NK-92 treated with Interleukin-12 subunit alpha and Interleukin-12 subunit beta, amount 100 ng/mL, for 24 hours (cell line): ENCODE results near the gene PADI2.
"Not testable (repeated sequence)": the region's sequence is repeated elsewhere in the genome, so short reads cannot be mapped to it uniquely, and the experiment has no call there.

Experiments
- DNase-seq: peaks from one replicate; lab custom pipeline; 2025; lab: John Stamatoyannopoulos, UW

Gene PADI2

DNA sequence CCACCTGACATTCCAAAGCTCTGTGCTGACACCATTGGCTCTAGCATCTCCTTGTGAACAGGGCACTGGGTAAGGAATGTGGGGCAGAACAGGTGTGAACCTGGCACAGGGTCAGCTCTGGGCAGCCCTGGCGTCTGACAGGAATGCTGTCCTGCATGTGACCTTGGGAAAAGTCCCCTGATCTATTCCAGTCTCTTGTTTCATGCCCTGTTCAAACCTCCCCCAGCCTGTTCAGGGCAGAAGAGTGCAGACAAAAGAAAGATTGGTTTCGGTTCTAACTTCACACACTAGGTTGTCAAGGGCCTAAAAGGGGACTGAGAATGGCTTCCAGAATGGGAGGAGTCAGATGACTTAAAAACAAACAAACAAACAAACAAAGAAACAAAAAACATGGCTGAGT lies 37.8 kb downstream of the PADI2 start:
- DNase-seq: no peak

DNA sequence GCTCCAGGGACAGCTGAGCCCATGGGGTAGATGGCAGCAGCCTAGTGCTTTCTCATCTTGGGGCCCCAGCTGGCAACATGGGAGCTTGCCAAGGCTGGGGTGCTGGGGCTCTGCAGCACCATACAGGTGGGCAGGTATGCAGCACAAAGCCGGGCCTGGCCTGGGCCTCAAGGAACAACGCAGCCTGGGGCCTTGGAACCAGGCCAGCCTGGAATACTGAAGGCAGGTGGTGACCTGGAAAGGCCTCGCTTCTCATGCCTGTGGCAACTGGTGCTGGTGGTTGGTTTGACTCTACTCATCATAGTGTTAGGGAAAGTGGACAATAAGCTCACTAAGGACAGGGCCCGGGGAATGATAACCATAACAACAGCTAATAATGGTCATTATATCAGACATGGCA lies 38.4 kb downstream of the PADI2 start:
- no peak for DNase-seq

DNA sequence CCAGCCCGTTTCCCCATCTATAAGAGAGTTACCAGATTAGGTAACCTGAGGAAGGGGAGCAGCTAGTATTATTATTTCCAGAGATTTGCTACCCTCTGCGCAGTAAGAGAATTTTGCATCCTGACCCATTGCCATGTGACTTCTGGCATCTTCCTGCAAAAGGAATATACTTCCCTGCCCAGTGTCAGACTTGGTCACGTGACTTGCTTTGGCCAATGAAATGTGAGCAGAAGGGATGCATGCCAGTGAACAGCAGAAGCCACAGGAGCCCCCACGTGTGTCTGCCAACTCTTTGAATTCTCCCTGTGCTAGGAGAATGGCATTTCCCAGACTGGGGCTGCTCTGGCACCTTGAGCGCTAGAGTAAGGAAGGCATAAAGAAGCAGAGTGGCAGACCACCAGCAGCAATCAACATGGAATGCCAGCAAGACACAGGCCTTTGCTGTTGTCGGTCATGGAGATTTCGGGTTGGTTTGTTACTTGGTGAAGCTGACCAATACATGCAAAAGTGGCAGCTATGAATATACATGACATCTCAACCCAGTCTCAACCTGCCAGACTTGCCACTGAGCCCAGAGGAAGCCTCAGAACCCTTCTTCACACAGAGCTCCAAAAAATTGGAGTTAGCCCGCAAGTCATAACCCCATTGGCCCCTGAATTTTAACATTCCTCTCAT lies 39.0 kb downstream of the PADI2 start:
- DNase-seq: no peak

DNA sequence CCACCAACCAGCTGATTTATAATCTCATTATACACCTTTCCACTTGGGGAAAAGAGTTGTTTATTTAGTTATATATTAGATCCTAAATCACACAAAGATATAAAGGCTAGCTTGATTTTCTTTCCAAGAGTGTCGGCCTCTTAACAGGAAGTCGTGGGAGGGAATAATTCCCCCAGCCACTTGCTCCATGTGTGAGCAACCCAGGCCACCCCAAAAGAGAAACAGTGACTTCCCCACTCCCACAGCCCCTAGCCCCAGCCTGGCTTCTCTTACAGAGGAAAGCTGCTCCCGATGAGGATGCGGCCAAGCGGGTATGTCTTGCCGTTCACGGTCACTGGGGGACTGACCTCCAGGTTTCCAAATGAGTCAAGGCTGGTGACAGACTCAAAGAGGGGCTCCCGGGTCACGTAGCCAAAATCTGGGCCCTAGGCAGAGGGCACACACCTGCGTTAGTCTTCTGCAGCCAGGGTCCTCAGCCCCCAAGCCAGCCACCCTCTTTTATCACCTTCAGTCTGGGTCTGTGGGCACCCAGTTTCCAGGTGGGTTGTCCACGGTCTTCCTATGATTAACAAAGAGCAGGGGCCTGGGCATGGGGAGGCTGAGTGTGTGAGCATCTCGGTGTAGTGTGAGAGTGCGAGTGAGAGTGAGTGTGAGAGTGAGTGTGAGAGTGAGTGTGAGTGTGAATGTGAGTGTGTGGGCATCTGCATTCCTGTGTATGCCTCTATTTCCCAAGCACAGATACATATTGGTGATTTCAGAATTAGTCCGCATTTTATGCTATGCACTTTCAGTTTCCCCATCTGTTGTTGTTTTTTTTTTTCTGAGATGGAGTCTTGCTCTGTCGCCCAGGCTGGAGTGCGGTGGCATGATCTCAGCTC lies 40.0 kb downstream of the PADI2 start:
- no peak for DNase-seq

DNA sequence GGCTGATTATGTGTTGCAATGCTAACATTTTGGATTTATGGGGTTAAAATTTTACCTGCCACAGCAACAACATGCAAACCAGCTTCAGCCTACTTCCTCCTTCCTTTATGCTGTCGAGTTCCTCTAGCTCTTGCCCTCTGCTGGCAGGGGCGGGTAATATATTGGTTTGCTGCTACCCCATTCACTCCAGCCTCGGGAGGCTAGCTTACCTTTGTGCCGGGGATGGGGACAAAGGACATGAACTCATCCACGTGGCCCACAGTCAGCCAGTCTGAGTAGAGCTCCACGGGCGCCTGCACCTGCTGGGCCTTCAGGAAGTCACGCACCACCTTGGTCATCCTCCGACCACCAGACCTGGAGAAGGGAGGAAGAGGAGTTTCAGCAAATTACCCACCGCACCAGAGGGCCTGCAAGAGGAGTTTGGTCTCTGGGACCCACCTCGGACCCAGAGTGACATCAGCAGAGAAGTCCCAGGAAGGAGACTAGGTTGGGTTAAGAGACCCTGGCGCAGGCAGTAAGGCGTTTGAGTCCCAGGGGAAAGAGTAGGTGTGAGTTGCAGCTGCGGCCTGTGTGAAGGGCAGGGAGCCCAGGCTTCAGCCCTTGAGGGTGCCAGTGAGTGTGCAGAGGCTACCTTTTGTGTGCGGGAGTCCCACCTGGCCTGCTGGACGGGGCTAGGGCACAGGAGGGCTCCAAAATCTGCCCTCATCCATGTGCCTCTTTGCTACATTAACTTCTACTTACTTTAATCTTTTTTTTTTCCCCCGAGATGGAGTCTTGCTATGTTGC lies 43.6 kb downstream of the PADI2 start:
- no peak for DNase-seq

DNA sequence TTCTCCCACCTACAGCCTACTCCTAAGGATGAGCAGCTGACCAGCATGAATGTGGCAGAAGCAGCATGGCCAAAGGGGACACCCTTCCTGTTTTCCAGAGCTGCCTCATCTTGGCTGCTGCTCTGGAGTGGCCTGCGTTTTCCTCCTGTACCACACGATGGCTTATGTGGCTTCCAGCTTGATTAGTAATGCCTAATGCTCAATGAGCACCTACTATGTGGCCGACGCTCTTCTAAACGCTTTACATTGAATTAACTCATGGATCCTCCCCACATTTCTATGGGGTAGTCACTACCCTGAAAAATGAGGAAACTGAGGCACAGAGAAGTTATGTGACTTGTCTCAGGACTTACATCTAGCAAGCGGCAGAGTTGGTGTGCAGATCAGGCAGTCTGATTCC lies 47.5 kb downstream of the PADI2 start:
- no peak for DNase-seq

DNA sequence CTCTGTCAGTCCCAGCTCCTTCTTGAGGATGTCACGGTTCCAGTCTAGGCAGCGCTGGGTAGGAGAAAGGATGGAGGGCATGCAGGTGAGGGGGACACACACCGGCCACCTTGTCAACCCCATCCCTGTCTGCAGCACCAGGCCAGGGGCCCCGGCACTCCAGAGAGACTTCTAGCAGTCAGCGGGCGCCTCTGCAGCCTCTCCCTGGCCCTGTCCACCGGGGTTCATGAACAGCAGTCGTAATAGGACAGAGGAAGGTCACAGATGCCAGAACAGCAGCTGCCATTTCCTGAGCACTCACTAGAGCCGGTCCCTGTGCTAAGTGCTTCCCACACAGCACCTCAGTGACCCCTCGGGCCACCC lies 49.1 kb downstream of the PADI2 start:
- no peak for DNase-seq

DNA sequence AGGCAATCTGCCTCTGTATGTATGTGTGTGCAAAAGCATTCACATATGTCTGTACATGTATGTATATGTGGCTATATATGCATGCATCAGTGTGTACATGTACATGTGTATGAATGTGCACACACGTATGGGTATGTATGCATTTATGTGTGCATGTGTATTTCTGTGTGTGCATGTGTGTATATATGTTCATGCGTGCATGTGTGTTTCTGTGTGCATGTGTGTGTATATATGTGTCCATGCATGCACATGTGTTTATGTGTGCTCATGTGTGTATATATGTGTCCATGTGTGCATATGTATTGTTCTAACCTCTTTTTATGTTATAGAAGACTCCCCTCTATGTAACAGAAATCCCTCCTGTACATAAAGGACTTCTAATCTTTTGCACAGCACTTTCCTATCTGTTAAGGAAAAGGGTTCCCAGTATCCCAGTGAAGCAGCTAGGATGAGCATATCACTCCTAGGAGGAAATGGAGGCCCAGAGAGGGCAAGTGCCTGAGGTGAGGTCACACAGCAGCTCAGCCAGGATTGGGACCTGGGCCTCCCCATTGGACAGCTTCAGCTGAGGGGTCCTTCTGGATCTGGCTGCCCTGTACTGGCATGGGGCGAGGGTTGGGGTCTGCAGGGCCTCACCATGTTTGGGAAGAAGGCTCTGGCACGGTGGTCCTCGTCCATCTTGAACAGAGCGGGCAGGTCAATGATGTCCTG lies 49.6 kb downstream of the PADI2 start:
- no peak for DNase-seq

DNA sequence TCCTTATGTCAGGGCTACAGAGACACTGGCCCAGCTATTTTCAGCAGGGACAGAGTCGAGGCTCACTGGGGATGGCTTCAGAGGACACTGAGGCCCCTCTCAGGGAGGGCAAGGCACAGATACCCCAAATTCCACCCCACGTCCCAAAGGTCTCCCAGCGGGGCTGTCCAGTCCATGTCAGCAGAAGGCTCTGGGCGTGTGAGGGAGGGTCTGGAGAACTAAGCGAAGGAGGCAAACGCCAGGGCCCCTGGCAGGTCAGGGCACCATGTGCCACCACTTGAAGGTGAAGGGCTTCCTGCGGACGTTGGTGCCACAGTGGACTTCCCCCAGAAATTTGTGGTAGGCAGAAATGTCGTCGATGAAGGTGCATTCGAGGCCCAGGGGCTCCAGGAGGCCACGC lies 50.5 kb downstream of the PADI2 start:
- DNase-seq: no peak

DNA sequence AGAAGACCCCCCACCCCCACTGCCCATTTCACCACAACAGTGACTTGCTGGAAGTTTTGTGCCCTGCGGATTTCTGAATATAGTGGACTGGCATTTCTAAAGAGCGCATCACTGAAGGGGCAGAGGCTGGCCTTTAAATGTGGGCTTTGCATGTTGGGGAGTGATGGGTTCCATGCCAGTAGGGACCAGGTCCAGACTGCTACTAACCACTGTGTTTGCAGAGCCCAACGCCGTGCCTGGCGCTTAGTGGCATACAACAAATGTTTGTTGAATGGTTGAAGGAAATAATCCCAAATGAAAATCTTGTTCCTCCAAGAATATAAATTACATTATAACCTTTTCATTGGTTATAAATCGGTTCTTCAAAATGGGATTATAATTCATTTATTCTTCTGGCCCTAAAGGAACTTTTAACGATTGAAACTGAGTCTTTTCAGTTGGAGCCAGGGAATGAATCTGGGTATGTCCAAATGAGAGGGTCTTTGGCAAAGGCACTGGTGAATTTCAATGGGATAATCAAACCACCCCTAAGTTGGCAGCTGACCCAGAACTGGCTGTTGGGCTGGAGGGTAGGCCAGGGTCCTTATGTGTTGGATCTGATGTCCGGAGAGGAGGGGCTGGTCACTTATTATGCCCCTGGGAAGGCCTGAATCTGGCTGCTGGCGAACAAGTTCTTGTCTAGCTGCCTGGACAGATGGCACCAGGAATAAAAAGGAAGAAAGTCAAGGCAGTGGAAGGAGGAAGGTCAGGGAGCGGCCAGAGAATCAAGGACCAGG lies 51.6 kb downstream of the PADI2 start:
- DNase-seq: no peak

DNA sequence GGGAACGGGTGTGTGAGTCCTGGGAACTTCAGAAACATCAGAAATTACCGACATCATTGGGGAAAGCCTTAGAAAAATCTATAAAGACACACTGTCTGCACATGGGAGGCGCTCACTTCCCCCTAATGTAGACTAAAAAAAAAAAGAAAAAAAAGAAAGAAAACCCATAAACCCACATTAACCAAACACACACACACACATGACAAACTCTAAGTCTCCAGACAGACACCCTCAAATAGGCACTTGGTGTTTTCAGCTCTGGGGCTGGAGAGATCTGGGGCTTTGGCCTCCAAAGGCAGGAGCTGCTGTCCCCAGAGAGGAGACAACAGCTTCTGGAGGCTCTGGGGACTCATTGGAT lies 52.2 kb downstream of the PADI2 start:
- no peak for DNase-seq

DNA sequence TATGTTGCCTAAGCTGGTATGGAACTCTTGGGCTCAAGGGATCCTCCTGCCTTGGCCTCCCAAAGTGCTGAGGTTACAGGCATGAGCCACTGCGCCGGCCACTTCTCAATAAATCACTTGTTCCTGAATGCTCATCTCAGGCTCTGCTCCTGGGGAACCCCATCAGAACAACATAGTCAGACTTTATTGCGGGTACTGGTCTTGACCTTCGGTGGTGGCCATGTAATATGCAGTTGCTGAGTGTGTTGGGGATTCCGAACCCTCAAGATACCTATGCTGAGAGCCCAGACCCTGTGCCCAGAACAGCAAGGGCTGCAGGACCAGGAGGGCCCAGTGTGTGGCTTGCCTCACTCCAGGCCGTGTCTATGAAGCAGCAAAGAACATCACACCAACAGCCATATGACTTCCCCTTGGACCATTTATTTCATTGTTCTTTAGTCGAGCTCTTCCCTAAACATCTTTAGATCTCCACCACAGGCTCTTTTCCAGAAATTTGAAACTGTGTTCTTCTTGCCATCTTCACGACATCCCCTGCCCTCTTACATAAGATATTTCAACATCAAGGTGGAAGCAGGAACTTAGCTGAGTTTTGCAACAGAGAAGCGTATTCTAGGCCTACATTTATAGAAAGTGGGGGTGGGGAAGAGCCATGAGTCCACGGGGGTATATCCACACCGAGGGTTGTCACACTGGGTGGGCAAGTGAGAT lies 52.7 kb downstream of the PADI2 start:
- DNase-seq: no peak

DNA sequence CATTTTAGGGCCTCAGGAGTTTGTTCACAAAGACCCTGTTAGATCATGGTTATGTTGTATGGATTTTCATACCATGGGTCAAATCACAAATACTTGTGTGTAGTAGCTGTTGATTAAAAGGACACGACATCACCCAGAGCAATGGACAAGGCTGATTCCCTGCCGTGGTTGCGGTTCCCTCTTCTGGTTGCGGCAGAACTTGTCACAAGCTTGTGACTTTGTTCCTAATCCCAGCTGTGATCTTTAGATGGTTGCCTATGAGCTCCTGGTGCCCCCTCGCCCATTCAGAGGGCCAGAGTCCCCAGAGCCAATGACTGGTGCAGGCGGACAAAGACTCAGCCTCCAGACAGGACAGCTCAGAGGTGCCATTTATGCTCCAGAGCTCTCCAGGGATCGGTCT lies 53.6 kb downstream of the PADI2 start:
- DNase-seq: no peak

DNA sequence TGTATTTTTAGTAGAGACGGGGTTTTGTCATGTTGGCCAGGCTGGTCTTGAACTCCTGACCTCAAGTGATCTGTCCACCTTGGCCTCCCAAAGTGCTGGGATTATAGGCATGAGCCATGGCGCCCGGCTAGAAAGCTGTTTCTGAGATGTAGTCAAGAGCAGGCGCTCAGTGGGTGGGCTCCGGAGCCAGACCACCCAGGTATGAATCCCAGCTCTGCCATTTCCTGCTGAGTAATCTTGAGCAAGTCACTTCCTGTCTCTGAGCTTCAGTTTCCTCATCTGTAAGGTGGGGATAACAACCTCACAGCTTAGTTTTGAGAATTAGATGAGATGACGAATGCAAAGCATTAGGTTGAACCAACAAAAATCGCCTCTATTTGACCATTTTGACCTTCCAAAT lies 56.5 kb downstream of the PADI2 start:
- DNase-seq: not testable (repeated sequence)

DNA sequence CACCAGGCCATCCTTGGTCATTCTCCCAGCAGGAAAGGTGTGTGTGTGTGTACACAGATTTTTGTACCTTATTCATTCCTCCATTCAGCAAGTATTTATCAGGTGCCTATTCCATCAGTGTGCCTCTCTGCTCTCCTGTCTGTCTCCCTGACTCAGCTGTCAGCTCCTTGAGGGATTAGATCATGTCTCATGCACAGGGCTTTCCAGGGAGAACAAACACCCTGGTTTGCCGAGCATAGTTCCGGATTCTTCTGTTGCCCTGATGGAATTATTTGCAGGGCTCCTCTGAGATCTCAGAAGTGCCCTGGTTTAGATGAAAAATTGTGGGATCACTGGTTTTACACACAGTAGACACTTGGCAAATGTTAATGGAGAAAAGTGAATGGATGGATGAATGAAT lies 57.4 kb downstream of the PADI2 start:
- no peak for DNase-seq

DNA sequence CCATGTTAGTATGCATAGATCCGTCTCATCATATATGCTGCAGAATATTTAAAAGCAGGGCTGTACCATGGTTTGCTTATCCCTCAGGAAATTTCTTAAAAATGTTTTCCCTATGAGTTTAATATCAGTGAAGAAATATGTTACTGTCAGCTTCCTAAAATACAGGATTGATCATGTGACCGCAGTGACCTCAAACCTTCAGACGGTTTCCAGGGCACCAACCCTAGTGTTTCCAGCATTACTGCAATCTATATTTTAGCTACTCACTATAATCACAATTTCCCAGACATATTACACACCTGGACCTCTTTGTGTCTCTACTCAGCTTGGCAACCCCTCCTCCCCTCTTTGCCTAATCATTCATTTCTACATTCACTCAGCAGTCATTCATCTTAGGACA lies 57.8 kb downstream of the PADI2 start:
- DNase-seq: no peak

DNA sequence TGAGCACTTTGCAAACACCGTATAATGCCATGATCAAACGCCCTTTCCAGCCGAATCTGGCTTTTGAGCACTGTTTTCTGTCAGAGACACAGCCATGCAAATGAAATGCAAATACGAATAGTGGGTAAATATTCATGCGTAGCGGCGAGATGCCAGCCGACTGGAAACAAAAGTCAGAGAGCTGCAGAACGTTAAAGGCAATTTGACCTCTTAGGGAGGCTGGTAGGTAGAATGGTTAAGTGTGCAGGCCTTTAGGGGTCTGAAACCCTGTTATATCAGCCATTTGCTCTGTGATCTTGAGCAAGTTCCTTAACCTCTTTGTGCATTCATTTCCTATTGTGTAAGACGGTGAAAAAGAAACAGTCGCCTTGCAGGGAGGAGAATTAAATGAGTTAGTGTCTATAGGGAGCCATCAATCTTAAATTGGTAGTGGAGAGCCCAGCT lies 58.9 kb downstream of the PADI2 start:
- DNase-seq: no peak

DNA sequence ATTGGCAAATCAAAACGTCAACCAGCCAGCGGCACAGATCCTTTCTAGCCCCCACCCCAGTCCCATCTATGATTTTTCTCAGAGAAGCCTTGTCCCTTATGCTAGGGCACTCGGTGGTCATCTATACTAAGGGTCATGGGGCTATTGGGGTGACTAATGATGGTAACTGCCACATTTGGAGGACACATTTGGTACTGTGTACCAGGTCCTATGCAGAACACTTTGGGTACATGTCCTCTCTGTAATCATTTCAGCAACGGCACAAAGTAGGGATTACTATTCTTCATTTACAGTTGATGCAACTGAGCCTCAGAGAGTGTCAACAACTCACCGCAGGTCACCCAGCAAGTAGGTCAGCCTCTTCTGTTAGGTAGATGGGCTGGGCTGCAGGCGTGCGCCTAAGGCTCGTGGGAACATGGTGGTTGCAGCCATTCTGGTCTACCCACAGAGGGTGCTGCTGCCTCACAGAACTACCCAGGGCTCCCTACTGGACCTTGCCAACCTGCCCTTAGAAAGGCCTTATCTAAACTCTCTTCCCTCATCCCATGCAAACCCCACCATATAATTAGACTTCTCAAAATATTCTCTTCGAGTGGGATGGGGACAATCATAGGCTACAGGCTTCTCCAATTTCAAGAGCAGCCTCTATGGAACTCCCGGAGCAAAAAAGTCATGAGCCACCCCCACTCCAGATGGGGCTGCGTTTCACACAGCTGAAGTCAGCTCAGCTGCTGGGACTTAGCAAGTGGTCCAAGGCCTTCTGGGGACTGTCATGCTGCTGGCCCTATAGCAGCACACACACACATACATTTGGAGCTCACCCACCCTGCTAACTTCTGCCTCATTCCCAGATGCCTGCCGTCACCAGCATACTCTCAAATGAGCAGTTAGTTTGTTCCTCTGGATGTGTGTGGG lies 59.6 kb downstream of the PADI2 start:
- peak; percentile 59 for DNase-seq

DNA sequence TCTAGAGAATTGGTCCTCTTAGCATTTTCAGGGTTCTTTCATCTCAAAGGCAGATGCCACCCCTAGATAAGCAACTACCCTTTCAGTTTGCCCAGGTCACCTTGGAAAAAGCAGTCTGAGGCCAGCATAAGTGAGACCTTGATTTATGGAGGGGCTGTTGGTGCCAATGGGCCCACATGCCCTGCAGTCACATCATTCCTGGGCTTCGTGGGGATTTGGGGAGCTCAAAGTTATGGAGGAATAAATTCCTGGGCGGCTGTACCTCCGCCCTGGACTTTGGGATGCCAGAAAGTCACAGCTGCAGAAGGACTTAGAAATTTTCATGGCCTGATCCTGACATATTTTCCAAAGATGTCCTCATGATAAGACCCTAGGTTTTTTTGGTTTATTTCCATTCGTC lies 62.7 kb downstream of the PADI2 start:
- no peak for DNase-seq

DNA sequence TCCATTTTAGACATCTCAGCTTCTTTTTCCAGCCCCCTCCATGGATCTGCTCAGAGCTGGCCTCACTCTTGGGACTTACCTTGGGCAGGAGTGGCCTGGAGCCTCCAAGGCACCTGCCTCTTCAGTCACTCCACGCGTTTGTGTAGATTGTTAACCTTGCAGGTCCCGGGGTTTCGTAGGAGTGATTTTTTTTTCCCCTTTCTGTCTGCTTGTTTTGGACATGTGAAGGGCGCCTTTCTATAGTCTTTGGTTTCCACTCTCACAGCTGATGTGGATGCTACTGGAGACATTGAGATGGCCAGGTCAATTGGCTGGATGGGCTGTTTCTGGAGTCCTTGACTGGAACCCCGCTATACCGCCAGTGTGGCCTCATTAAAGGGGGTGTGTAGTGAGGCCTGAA lies 63.5 kb downstream of the PADI2 start:
- DNase-seq: no peak
